Astrocyte (in vitro differentiated cells and primary cell): ENCODE measurements around the gene LTB4R. TPM values are rescaled to one million over a fixed set of nuclear protein-coding genes. Genes with fewer than 3 reads are reported as not detected.

Source experiments
- DNase-seq: peaks from one replicate; pipeline ENCODE4 v3.0.0-alpha.2; 2010; ENCODE audit warnings: low read depth
- FAIRE-seq: peaks from 2 replicates; lab custom pipeline; 2011; peaks lifted over from hg19 to GRCh38; lab: Jason Lieb, UNC
- H2AFZ ChIP-seq: 2 replicates; pipeline ENCODE4 v1.6.0; 2012; ENCODE audit warnings: low read depth, low read length, inconsistent platforms
- H3K27ac ChIP-seq: 2 replicates; pipeline ENCODE4 v1.5.1; 2011; ENCODE audit warnings: low read depth, low read length, inconsistent platforms
- H3K27me3 ChIP-seq: 2 replicates; pipeline ENCODE4 v1.6.0; 2011; ENCODE audit warnings: low read length, inconsistent platforms; ENCODE audit not compliant: insufficient read depth
- H3K36me3 ChIP-seq: 2 replicates; pipeline ENCODE4 v1.5.1; 2011; ENCODE audit warnings: low read length, inconsistent platforms; ENCODE audit not compliant: insufficient read depth
- H3K4me1 ChIP-seq: 2 replicates; pipeline ENCODE4 v1.5.1; 2011; ENCODE audit warnings: low read length, inconsistent platforms; ENCODE audit not compliant: insufficient read depth
- H3K4me2 ChIP-seq: 2 replicates; pipeline ENCODE4 v1.6.0; 2012; ENCODE audit warnings: low read length, inconsistent platforms
- H3K4me3 ChIP-seq: 2 replicates; pipeline ENCODE4 v1.5.1; 2011; ENCODE audit warnings: low read depth, mild to moderate bottlenecking, low read length, inconsistent platforms; ENCODE audit not compliant: insufficient read depth
- H3K79me2 ChIP-seq: 2 replicates; pipeline ENCODE4 v1.6.0; 2012; ENCODE audit warnings: mild to moderate bottlenecking, low read length, inconsistent platforms; ENCODE audit not compliant: insufficient read depth
- H3K9ac ChIP-seq: 2 replicates; pipeline ENCODE4 v1.6.0; 2012; ENCODE audit warnings: mild to moderate bottlenecking, low read length, inconsistent platforms
- H3K9me3 ChIP-seq: 2 replicates; pipeline ENCODE4 v1.5.1; 2012; ENCODE audit warnings: low read depth, mild to moderate bottlenecking, low read length, inconsistent platforms; ENCODE audit not compliant: insufficient read depth
- H4K20me1 ChIP-seq: 2 replicates; pipeline ENCODE4 v1.6.0; 2012; ENCODE audit warnings: low read length, inconsistent platforms; ENCODE audit not compliant: insufficient read depth
- H3K27ac Mint-ChIP-seq: one replicate; pipeline ENCODE4 v1.8.0; 2021; ENCODE audit warnings: mild to moderate bottlenecking, mixed read lengths; ENCODE audit not compliant: unreplicated experiment
- H3K27me3 Mint-ChIP-seq: one replicate; pipeline ENCODE4 v1.8.0; 2021; ENCODE audit warnings: low read depth, mixed read lengths; ENCODE audit not compliant: unreplicated experiment
- H3K36me3 Mint-ChIP-seq: one replicate; pipeline ENCODE4 v1.8.0; 2021; ENCODE audit warnings: low read depth, mixed read lengths; ENCODE audit not compliant: unreplicated experiment
- H3K4me1 Mint-ChIP-seq: one replicate; pipeline ENCODE4 v1.8.0; 2021; ENCODE audit warnings: low read depth, mixed read lengths; ENCODE audit not compliant: unreplicated experiment
- H3K4me3 Mint-ChIP-seq: one replicate; pipeline ENCODE4 v1.8.0; 2021; ENCODE audit warnings: mild to moderate bottlenecking, moderate library complexity, mixed read lengths; ENCODE audit not compliant: unreplicated experiment
- H3K9me3 Mint-ChIP-seq: one replicate; pipeline ENCODE4 v1.8.0; 2021; ENCODE audit warnings: mild to moderate bottlenecking, mixed read lengths; ENCODE audit not compliant: unreplicated experiment
- EZH2 ChIP-seq: IDR thresholded peaks from 2 replicates; pipeline ENCODE4 v1.6.1; 2012; ENCODE audit warnings: mild to moderate bottlenecking, low read length, inconsistent platforms; ENCODE audit not compliant: insufficient read depth
- total RNA-seq: library from RNA; stranded (reverse); gene quantifications from 2 replicates; pipeline ENCODE4 v1.2.1, GENCODE V29; 2021
- TF ChIP-seq, protein P1 (sequence below): IDR thresholded peaks from 2 replicates; pipeline ENCODE4 v1.5.1; 2011; ENCODE audit warnings: low read depth, mild to moderate bottlenecking, inconsistent platforms, low read length, moderate library complexity; ENCODE audit not compliant: insufficient read depth

Gene LTB4R
- total RNA-seq, 1 donor from 2014 or later: 5.5 TPM

DNA sequence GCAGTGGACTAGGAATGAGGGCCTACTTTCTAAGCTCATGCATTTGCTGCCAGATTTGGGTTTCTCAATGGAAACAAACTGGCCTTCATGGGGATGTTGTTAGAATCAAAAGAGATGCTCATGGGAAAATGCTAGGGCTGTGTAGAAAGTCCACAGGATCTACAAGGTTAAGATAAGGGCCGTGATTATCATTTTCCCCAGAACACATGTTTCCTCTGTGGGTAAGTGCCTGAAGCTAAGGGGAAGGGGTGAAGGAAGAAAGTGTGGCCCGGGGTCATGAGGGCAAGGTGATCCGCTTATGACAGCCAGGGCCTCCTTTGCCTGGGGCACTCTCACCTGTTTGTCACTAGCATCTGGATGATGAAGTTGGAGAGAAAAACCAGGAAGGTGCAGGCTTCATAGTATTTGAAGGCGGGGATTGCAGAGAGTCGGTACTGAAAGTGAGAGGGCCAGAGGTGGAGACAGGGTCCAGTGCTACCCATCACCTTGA lies 13.8 kb downstream of the LTB4R start:
- Histone ChIP-seq H3K4me1 (no peaks in the 10 kb centered on the region), H3K4me2 (no peak overlapping the region), H3K4me3 (no peak overlapping the region), H3K27me3 (peaks cover 22% of the 10 kb centered on the region), H3K9ac (no peak overlapping the region), H4K20me1 (no peaks in the 10 kb centered on the region), H3K9me3 (no peaks in the 10 kb centered on the region), H2AFZ (no peak overlapping the region), H3K79me2 (no peaks in the 10 kb centered on the region), H3K36me3 (no peaks in the 10 kb centered on the region), H3K27ac (no peak overlapping the region)
- Mint-ChIP-seq H3K36me3 (no peaks in the 10 kb centered on the region), H3K27ac (peak overlapping the region; percentile 2), H3K4me3 (no peak overlapping the region), H3K4me1 (peaks cover 3% of the 10 kb centered on the region), H3K9me3 (no peaks in the 10 kb centered on the region), H3K27me3 (peaks cover 42% of the 10 kb centered on the region)
- FAIRE-seq (no peak), DNase-seq (no peak)
- no peak for TF ChIP-seq EZH2
- TF ChIP-seq, protein P1, sequence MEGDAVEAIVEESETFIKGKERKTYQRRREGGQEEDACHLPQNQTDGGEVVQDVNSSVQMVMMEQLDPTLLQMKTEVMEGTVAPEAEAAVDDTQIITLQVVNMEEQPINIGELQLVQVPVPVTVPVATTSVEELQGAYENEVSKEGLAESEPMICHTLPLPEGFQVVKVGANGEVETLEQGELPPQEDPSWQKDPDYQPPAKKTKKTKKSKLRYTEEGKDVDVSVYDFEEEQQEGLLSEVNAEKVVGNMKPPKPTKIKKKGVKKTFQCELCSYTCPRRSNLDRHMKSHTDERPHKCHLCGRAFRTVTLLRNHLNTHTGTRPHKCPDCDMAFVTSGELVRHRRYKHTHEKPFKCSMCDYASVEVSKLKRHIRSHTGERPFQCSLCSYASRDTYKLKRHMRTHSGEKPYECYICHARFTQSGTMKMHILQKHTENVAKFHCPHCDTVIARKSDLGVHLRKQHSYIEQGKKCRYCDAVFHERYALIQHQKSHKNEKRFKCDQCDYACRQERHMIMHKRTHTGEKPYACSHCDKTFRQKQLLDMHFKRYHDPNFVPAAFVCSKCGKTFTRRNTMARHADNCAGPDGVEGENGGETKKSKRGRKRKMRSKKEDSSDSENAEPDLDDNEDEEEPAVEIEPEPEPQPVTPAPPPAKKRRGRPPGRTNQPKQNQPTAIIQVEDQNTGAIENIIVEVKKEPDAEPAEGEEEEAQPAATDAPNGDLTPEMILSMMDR: no peak

DNA sequence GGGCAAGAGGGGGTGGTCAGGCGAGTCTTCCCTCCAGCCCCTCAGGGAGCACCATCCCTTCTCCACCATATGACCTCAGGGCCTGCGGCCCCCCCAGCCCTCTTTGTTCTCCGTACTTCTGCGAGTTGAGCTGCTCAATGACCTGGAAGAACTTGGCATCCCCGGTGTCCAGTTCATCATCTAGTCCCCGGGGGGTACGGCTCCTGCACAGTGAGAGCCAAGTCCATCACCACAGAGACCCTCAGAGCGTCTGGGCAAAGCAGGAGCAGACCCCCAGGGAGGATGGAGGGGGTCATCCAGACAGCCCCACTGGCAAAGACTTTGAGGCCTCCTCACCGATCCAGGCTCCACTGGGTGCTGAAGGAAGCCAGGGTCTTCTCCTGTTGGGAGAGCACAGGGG lies 14.7 kb downstream of the LTB4R start:
- Histone ChIP-seq H3K9me3 (no peaks in the 10 kb centered on the region), H2AFZ (no peak overlapping the region), H3K9ac (no peak overlapping the region), H3K4me2 (no peak overlapping the region), H3K27me3 (peaks cover 16% of the 10 kb centered on the region), H3K4me3 (no peak overlapping the region), H4K20me1 (no peaks in the 10 kb centered on the region), H3K27ac (no peak overlapping the region), H3K4me1 (no peaks in the 10 kb centered on the region), H3K36me3 (no peaks in the 10 kb centered on the region), H3K79me2 (no peaks in the 10 kb centered on the region)
- Mint-ChIP-seq H3K27me3 (peaks cover 44% of the 10 kb centered on the region), H3K36me3 (no peaks in the 10 kb centered on the region), H3K27ac (no peak overlapping the region), H3K4me1 (peaks cover 3% of the 10 kb centered on the region), H3K9me3 (no peaks in the 10 kb centered on the region), H3K4me3 (no peak overlapping the region)
- DNase-seq: no peak
- TF ChIP-seq, protein P1: no peak
- TF ChIP-seq EZH2: no peak
- no peak for FAIRE-seq

DNA sequence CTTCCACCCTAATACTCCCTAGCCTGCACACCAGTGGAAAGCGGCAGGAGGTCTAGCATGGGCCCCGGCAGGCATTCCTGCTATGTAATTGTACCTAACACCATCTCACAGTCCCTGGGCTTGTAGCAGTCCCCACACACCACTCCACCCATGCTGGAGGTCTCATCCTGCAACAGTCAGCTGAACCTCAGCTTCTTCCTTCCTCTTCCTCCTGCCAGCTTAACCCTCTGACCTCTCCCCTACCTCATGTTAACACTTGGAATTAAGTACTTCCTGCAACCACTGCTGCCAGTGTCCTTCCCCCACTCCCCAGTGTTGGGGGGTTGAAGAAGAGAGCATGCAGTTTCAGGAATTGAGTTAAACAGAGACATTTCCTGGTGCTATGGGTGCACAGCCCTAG lies 16.0 kb downstream of the LTB4R start:
- H3K36me3 ChIP-seq: no peaks in the 10 kb centered on the region
- Mint-ChIP-seq H3K4me3 (no peak overlapping the region), H3K9me3 (no peaks in the 10 kb centered on the region), H3K27ac (no peak overlapping the region), H3K4me1 (no peaks in the 10 kb centered on the region), H3K27me3 (peaks cover 53% of the 10 kb centered on the region), H3K36me3 (no peaks in the 10 kb centered on the region)
- no peaks in the 10 kb centered on the region for H3K9me3 ChIP-seq
- no peak overlapping the region for H3K4me3 ChIP-seq
- FAIRE-seq (no peak), DNase-seq (no peak)
- TF ChIP-seq, protein P1: no peak
- no peak for TF ChIP-seq EZH2
- no peak overlapping the region for H3K27ac ChIP-seq
- no peaks in the 10 kb centered on the region for H4K20me1 ChIP-seq
- H3K4me1 ChIP-seq: peaks cover 1% of the 10 kb centered on the region
- H3K27me3 ChIP-seq: peaks cover 16% of the 10 kb centered on the region
- H3K4me2 ChIP-seq: no peak overlapping the region
- no peak overlapping the region for H3K9ac ChIP-seq
- H3K79me2 ChIP-seq: no peaks in the 10 kb centered on the region
- no peak overlapping the region for H2AFZ ChIP-seq
